G401.6 (cell line): ENCODE results near the gene MPPED1.

ENCODE experiments used
- FAIRE-seq: peaks from 2 replicates; lab custom pipeline; 2012; peaks lifted over from hg19 to GRCh38; lab: Jason Lieb, UNC

The MPPED1 gene

GRCh38 chr22:43411869-43412807, at the start of gene MPPED1:
Gene MPPED1 (plus strand): TSS chr22:43412014. CDS start chr22:43424986, 12,972 bp downstream.
- FAIRE-seq = no peak

GRCh38 chr22:43363315-43364168, 48.3 kb upstream of the MPPED1 start:
- no peak for FAIRE-seq

GRCh38 chr22:43364169-43364435, 47.7 kb upstream of the MPPED1 start:
- FAIRE-seq = no peak

GRCh38 chr22:43365715-43366440, 45.9 kb upstream of the MPPED1 start:
- FAIRE-seq = no peak

GRCh38 chr22:43370036-43370435, 41.8 kb upstream of the MPPED1 start:
- no peak for FAIRE-seq

GRCh38 chr22:43375951-43376455, 35.8 kb upstream of the MPPED1 start:
- no peak for FAIRE-seq

- no peak for FAIRE-seq
Observed at GRCh38 chr22:43376765-43377547, 34.9 kb upstream of the MPPED1 start.

- no peak for FAIRE-seq
Observed at GRCh38 chr22:43377548-43377895, 34.3 kb upstream of the MPPED1 start.

GRCh38 chr22:43377896-43378704, 33.7 kb upstream of the MPPED1 start:
- FAIRE-seq = no peak

- no peak for FAIRE-seq
Observed at GRCh38 chr22:43381693-43382092, 30.1 kb upstream of the MPPED1 start.

- no peak for FAIRE-seq
Observed at GRCh38 chr22:43384863-43385262, 27.0 kb upstream of the MPPED1 start.

- FAIRE-seq = peak; percentile 79
Observed at GRCh38 chr22:43385770-43386641, 25.8 kb upstream of the MPPED1 start.

- no peak for FAIRE-seq
Observed at GRCh38 chr22:43387815-43388214, 24.0 kb upstream of the MPPED1 start.

GRCh38 chr22:43388420-43388851, 23.4 kb upstream of the MPPED1 start:
- no peak for FAIRE-seq

- no peak for FAIRE-seq
Observed at GRCh38 chr22:43389227-43389836, 22.5 kb upstream of the MPPED1 start.

GRCh38 chr22:43390166-43390565, 21.6 kb upstream of the MPPED1 start:
- FAIRE-seq = no peak

- no peak for FAIRE-seq
Observed at GRCh38 chr22:43390872-43391271, 20.9 kb upstream of the MPPED1 start.

GRCh38 chr22:43391306-43391705, 20.5 kb upstream of the MPPED1 start:
- FAIRE-seq = no peak

GRCh38 chr22:43392385-43392989, 19.3 kb upstream of the MPPED1 start:
- FAIRE-seq = no peak
